HG03571 (cell line): ENCODE results near the gene ZFAND5.

Source experiments
- ATAC-seq: cut with Tn5 transposase; IDR thresholded peaks from one replicate; pipeline ENCODE4 v1.9.1; 2021; ENCODE audit not compliant: unreplicated experiment

ZFAND5 gene

DNA sequence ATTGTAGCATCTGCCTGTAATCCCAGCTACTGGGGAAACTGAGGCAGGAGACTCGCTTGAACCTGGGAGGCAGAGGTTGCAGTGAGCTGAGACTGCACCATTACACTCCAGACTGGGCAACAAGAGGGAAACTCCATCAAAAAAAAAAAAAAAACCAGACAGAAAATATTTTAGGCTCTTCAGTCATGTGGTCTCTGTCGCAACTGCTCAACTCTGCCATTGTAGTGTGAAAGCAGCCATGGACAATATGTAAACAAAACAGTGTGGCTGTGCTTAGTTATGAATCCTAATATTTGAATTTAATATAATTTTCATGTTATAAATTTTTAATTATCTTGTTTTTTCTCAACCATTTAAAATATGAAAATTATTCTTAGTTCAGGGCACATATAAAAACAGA, 38.4 kb downstream of the ZFAND5 start:
- ATAC-seq, result no peak

DNA sequence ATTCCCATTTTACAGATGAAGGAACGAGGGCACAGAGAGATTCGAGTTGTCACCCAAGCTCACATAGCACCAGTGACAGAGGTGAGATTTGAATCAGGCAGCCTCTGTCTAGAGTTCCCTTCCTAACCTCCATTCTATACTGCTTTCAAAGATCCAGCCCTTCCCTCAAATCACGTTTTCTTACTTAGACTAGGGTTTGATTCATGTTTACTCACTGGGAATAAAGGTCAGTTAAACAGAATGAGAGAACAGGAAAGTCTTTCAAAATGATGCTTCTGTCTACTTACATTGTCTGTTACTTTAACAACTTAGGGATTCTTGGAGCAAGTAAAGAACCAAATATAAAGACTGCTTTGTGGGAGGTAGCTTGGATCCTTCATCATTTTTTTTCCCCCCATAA, 40.0 kb downstream of the ZFAND5 start:
- ATAC-seq, result no peak

DNA sequence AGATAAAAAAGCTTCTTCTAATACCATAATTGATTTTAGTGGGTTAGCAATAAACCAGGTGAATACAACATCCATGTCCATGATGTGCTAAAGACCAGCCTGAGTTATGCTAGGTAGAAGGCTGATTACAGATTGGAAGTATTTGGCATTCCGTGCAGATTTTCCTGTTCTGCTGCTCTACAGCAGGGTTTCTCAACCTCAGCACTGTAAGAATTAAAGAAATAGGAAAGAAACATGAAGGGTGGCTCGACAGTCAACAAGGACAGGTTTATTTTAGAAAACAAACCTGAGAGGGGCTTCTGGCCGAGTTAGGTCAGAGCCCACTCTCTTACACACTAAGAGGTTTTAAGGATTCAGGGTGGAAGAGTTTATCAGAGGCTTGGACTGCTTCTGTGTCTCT, 42.3 kb downstream of the ZFAND5 start:
- no peak for ATAC-seq

DNA sequence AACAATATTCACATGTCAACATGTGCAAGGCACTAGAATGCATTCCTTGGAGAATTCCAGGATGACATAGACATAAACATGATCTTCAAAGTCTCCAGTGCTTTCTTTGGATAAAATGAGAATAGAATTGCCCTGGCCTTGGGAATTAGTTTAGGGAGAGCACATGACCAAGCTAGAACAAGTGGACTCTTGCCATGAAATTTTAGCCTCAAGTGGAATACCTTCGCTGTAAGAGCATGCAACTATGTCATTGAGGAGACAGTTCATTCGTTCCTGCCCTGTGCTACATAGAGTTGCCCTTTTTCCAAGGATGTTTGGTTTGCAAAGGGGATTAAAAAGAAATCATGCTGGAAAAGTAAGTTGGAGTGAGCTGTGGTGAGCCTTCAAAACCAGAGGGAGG, 42.7 kb downstream of the ZFAND5 start:
- no peak for ATAC-seq

DNA sequence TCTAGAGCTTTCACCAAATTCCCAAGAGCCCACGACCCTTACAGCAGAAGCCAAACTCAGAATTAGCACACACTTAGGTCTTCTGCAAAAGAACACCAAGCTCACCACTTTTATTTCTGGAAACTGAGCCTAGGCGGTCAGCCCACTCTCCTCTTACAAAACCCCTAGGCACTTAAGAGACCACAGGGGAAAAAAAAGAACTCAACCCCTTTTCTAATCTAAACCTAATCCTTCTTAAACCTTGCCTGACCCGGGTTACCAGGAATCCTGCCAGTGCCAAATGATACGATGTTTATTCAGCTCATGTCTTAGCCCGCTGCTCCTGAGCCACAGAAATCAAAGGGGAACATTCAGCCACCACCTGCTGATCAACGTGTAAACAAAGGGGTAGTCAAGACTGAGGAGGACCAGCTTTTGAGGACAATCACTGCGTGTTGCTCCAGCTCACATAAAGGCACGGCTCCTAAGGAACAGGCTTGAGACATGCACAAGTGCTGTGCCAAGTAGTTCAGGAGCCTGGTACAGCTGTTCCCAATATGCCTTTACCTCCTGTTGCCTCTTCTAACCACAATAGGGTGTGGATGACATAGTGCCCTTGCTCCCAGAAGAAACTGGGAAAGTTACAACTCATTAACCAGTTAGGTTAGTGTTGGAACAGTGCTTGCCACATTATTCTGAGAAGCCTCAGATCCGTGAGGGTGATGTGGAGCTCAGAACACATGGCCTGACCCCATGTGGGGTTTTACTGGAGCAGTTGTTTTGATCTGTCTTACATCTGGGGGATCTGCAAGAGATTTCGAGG, 49.3 kb downstream of the ZFAND5 start:
- ATAC-seq, result no peak

DNA sequence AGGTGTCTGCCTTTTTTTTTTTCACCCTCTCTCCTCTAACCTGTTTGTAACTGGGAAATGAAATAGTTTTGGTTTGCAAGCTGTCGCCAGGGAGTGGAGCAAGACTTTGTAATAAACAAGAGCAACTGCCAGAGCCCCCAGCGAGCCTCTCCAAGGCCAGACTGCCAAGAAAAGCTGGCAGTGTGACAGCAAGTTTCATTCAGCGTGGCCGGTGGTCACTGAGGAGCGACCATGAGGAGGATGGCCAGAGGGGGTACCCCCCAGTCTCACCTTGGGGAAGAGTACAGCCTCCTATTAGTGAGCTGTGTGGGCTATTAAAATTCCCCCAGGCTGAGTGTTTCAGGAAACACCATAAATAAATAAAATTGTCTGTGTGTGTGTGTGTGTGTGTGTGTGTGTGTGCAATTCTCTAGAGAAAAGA, 49.9 kb downstream of the ZFAND5 start:
- ATAC-seq, result no peak

DNA sequence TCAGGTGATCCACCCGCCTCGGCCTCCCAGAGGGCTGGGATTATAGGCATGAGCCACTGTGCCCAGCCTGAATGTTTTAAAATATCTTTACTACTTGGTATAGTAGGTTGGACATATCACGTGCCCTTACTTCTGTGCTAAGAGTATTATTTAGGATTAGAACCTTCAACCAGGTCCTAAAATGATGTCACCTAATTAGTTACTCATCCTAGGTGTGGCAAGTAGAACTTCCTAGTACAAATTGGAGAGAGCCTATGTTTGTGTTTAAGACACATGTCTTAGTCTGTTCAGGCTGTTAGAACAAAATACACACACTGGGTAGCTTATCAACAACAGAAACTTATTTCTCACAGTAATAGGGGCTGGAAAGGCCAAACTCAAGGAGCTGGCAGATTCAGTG, 51.5 kb downstream of the ZFAND5 start:
- no peak for ATAC-seq

DNA sequence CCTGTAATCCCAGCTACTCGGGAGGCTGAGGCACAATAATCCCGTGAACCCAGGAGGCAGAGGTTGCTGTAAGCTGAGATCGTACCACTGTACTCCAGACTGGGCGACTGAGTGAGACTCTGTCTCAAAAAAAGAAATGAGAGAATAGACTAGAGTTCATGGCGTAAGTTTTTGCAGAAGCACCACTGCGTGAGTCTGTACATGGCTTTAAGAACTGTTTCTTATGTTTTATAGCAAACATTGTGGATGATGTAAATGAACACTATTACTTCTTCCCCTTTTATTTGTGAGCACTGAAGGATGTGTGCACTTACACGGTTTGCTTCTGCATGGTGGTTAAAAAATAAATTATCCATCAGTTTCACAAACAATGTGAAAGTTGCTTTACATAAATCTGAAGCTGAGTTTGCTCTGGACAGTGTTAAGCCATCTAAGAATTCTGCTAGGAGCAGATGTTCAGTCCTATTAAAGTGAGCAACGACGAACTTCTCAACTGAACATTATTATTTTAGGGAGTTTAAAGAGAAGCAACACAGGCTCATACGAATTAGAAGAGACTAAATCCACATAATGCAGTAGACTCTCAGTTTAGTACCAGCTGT, 52.5 kb downstream of the ZFAND5 start:
- peak; percentile 59 for ATAC-seq

DNA sequence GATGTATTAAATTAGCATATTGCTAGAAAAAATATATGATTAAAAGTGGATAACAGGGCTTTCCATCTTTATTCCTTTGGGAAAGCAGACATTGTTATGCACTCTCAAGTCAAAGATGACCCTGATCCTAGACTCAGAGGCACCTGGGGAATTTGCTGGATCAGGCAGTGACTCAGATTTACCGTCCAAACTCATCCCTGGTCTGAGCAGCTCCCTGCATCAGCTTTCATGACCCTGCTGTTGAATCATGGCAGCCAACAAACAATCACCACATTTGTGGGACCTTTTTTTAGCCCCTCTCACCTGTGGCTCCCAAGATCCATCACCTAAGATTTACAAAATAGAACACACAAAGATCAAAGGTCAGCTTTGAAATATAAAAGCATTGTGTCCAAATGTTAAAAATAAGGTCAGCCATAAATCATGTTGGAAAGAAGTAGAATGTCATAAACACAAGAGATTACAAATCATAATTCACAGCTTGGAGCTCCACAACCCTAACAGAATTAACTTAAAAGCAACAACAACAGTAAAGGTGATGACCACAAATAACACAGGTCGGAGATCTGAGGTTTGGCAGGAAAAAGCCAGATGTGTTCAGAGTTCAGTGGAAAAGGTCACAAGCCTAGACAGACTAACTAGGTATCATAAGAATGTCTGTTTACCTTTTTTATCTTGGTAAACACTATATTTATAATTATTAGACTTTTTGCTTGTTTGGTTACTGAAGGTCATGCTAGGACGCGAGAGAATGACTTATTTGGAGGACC, 55.5 kb downstream of the ZFAND5 start:
- no peak for ATAC-seq

DNA sequence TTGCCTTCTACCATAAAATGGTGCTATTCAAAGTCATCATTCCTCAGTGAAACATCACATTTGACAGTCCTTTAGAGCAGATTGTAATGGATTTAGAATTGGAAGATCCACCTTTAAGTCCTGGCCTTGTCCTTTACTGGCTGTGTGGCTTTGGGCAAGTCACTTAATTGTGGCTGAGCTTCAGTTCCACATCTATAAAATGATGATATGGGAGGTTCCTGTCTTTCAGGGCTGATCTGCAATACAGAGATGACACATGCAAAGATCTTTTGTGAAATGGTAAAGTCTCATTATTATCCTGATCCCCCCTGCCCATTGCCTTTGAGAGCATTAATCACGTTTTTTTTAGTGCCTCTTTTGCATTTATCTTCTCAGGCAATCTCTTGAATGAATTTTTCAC, 58.2 kb downstream of the ZFAND5 start:
- ATAC-seq, result no peak

DNA sequence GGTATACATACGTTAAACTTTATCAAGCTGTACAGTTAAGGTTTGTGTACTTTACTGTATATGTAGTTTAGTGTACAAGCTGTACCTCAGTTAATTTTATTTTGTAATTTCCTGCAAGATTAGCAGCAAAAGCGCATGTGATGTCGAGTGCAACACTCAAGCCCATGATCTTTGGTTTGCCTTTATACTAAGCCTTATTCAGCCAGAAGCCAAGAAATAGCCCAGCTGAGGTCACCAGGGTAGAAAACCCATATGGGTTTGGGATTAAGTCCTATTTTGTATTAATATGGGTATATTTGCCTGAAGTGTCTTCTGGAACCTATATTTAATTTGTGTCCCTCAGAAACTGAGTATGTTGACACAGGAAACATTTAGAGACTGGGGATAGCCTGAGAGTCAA, 59.3 kb downstream of the ZFAND5 start:
- ATAC-seq, result no peak

DNA sequence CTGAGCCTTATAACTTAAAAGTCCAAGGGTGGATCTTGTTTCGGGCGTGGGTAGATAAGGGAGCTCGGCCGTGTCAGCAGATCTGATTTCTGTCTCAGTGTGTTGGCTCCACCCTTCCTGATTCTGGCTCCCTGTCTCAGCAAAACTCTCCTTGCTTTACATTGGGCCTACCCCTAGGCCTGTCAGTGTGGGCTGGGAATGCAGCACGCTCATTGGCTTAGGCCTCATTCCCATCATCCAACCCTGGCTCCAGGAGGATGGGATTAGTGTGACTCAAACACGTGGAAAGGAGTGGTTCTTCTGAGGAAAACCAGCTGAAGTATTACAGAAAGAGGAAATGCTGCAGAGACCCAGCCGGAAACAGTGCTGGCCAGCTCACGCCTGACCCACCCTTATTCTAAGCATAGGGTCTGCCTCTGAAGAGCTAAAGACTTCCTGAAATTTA, 59.9 kb downstream of the ZFAND5 start:
- peak; percentile 48 for ATAC-seq

DNA sequence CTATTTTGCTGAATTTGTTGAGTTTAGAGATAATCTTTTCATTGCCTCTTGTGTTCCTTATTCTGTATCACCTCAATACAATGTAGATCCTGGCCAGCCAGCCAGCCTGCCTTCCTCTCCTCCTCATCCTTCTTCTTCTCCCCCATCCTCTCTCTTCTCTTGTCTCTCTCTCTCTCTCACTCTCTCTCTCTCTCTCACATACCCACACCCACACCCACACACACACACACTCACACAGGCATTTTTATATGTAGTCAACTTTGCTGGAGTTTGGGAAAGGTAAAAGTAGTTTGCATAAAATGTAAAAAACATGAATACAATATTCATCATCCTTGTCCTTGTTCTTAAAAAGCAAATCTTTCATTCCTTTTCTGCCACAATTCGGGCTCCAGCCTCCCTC, 60.5 kb downstream of the ZFAND5 start:
- no peak for ATAC-seq
